PC-3 (cell line): ENCODE data around the gene AADACL4. TPM values are rescaled to one million over a fixed set of nuclear protein-coding genes. Genes with fewer than 3 reads are reported as not detected.
A peak's percentile ranks its signal among the peaks of the same experiment; 100 is the strongest.

Source experiments
- ATAC-seq: fragments of 200-7000 bp; cut with Tn5 transposase; 2 replicates; pipeline ENCODE4 v1.9.1; 2020; ENCODE audit warnings: mild to moderate bottlenecking, moderate library complexity
- Bru-seq: library from RNA; stranded (reverse); fragments of 400-500 nt; gene quantifications from one replicate; lab custom pipeline; 2021; lab: Mats Ljungman, UMichigan
- BruChase-seq, 2 experiments: library from RNA; stranded (reverse); fragments of 400-500 nt; gene quantifications; one replicate each; lab custom pipeline; 2021; lab: Mats Ljungman, UMichigan
- BruUV-seq: library from RNA; stranded (reverse); fragments of 400-500 nt; replicated peaks from 2 replicates; lab custom pipeline; 2021; lab: Mats Ljungman, UMichigan
- CTCF ChIA-PET: fragments of 300-600 bp; sonication (Branson Sonifier 250); formaldehyde crosslinking; loops from one replicate; lab custom pipeline; 2022; ENCODE audit warnings: antibody characterized with exemption; lab: Charles Lee
- POLR2A ChIA-PET: fragments of 300-600 bp; sonication (Branson Sonifier 250); formaldehyde crosslinking; loops from one replicate; lab custom pipeline; 2022; ENCODE audit warnings: antibody characterized with exemption; ENCODE audit not compliant: unreplicated experiment; lab: Charles Lee
- DNase-seq: peaks from one replicate; pipeline ENCODE4 v3.0.0-alpha.2; 2015
- H2AFZ ChIP-seq: fragments of 300-600 bp; sonication (generic); 2 replicates; pipeline ENCODE4 v1.6.0; 2016; ENCODE audit warnings: antibody characterized with exemption, low read length
- H3F3A ChIP-seq: fragments of 300-600 bp; sonication (generic); one replicate; pipeline ENCODE4 v1.6.0; 2017; ENCODE audit warnings: antibody characterized with exemption, low read length, control low read depth, mild to moderate bottlenecking; ENCODE audit not compliant: unreplicated experiment
- H3K27ac ChIP-seq: fragments of 300-600 bp; sonication (generic); 2 replicates; pipeline ENCODE4 v1.5.1; 2016; ENCODE audit warnings: mild to moderate bottlenecking, low read length
- H3K27me3 ChIP-seq: fragments of 300-600 bp; sonication (generic); 2 replicates; pipeline ENCODE4 v1.6.1; 2016; ENCODE audit warnings: low read length, mixed read lengths
- H3K36me3 ChIP-seq: fragments of 300-600 bp; sonication (generic); 2 replicates; pipeline ENCODE4 v1.6.1; 2016; ENCODE audit warnings: low read depth, mixed run types, low read length, mixed read lengths
- H3K4me1 ChIP-seq: fragments of 300-600 bp; sonication (generic); 2 replicates; pipeline ENCODE4 v1.5.1; 2016; ENCODE audit warnings: low read length; ENCODE audit not compliant: insufficient read depth
- H3K4me2 ChIP-seq: fragments of 300-600 bp; sonication (generic); 2 replicates; pipeline ENCODE4 v1.6.0; 2016; ENCODE audit warnings: low read length
- H3K4me3 ChIP-seq: fragments of 300-600 bp; sonication (generic); 2 replicates; pipeline ENCODE4 v1.5.1; 2016; ENCODE audit warnings: mild to moderate bottlenecking, low read length, mixed read lengths
- H3K79me2 ChIP-seq: fragments of 300-600 bp; sonication (generic); 2 replicates; pipeline ENCODE4 v1.6.1; 2017; ENCODE audit warnings: low read length, mixed read lengths
- H3K9ac ChIP-seq: fragments of 300-600 bp; sonication (generic); 2 replicates; pipeline ENCODE4 v1.6.0; 2016; ENCODE audit warnings: mild to moderate bottlenecking, low read length
- H3K9me2 ChIP-seq: fragments of 300-600 bp; sonication (generic); replicated peaks from 2 replicates; pipeline ENCODE4 v1.6.1; 2016; ENCODE audit warnings: mixed run types, low read length, mixed read lengths
- H3K9me3 ChIP-seq: fragments of 300-600 bp; sonication (generic); 2 replicates; pipeline ENCODE4 v1.6.1; 2016; ENCODE audit warnings: low read length, mixed read lengths
- H4K20me1 ChIP-seq: fragments of 300-600 bp; sonication (generic); 2 replicates; pipeline ENCODE4 v1.6.1; 2016; ENCODE audit warnings: low read length, mixed read lengths
- CTCF ChIP-seq: fragments of 300-600 bp; sonication (generic); conservative IDR thresholded peaks from 2 replicates; pipeline ENCODE4 v1.5.1; 2017; ENCODE audit warnings: antibody characterized with exemption, low read depth, mild to moderate bottlenecking, low read length
- EZH2 ChIP-seq: fragments of 300-600 bp; sonication (generic); IDR thresholded peaks from one replicate; pipeline ENCODE4 v1.6.1; 2017; ENCODE audit warnings: antibody characterized with exemption, mild to moderate bottlenecking, low read length; ENCODE audit not compliant: unreplicated experiment
- EZH2phosphoT487 ChIP-seq: fragments of 300-600 bp; sonication (generic); IDR thresholded peaks from 2 replicates; pipeline ENCODE4 v1.6.1; 2018; ENCODE audit warnings: mild to moderate bottlenecking, antibody characterized with exemption, low read length, borderline replicate concordance
- intact Hi-C: fragments of 100-400 bp; cut with micrococcal nuclease; formaldehyde crosslinking; loops from 2 replicates; pipeline ENCODE4 v1.9.0; 2023
- long read RNA-seq: library from polyadenylated mRNA; unstranded; transcript quantifications from one replicate; pipeline ENCODE4 v2.0.0, GENCODE V29; 2021; ENCODE audit not compliant: unreplicated experiment
- total RNA-seq: library from RNA; depleted of rRNA; stranded (reverse); fragments of >200 nt; gene quantifications from 2 replicates; pipeline ENCODE4 v1.2.3, GENCODE V29; 2014; rRNA removed

The AADACL4 gene
- total RNA-seq (not detected in 2 replicates), Bru-seq, nascent RNA (not detected), BruChase-seq, experiment 1, labeled RNA remaining after a 6-hour chase (percentile 7 among the genes with signal in this experiment), BruChase-seq, experiment 2, labeled RNA remaining after a 2-hour chase (percentile 6 among the genes with signal in this experiment)
- long read RNA-seq, result 0 reads

GRCh38 chr1:12643785-12644184 is at the start of gene AADACL4:
Gene AADACL4, plus strand, starts transcription at chr1:12644085. Its CDS starts 462 bp downstream, at chr1:12644547.
- H3K36me3 ChIP-seq, result no peaks in the 10 kb centered on the region
- ChIA-PET CTCF (no interaction called here), POLR2A (no interaction called here)
- no peaks in the 10 kb centered on the region for H3K9me2 ChIP-seq
- no peak for ATAC-seq
- no peak within 1 kb of the TSS for H3K4me3 ChIP-seq
- intact Hi-C loops, result no loop called here
- BruUV-seq, result no TSS peak
- DNase-seq, result no peak
- no peaks in the 10 kb centered on the region for H3F3A ChIP-seq
- H3K9ac ChIP-seq, result no peak within 1 kb of the TSS
- no peak for TF ChIP-seq EZH2
- no peak for TF ChIP-seq CTCF
- no peak for TF ChIP-seq EZH2phosphoT487
- H3K27me3 ChIP-seq, result 0 out of 2 replicates have a peak, but pooled peaks cover 3% of the 10 kb centered on the region
- no peak within 1 kb of the TSS for H2AFZ ChIP-seq
- H3K4me2 ChIP-seq, result no peak within 1 kb of the TSS
- no peak within 1 kb of the TSS for H3K27ac ChIP-seq
- no peaks in the 10 kb centered on the region for H3K4me1 ChIP-seq
- no peaks in the 10 kb centered on the region for H4K20me1 ChIP-seq
- peaks cover 22% of the 10 kb centered on the region for H3K9me3 ChIP-seq
- no peaks in the 10 kb centered on the region for H3K79me2 ChIP-seq

- intact Hi-C loops, result no loop called here
- no peaks in the 10 kb centered on the region for H3F3A ChIP-seq
- peak overlapping the region; percentile 98 for H3K27ac ChIP-seq
- 0 out of 2 replicates have a peak, but pooled peaks have one; percentile 18 for TF ChIP-seq CTCF
- no peak for TF ChIP-seq EZH2
- no peak for TF ChIP-seq EZH2phosphoT487
- peaks cover 53% of the 10 kb centered on the region for H3K4me1 ChIP-seq
- H3K79me2 ChIP-seq, result peaks cover 85% of the 10 kb centered on the region
- DNase-seq, result no peak
- peaks cover 15% of the 10 kb centered on the region; the same call in 1 of the 2 replicates for H3K36me3 ChIP-seq
- H3K9me2 ChIP-seq, result no peaks in the 10 kb centered on the region
- H3K9ac ChIP-seq, result peak overlapping the region; percentile 63
- peak overlapping the region; percentile 85 for H3K4me2 ChIP-seq
- BruUV-seq, result no TSS peak
- peak overlapping the region; percentile 59; the same call in 1 of the 2 replicates for H3K4me3 ChIP-seq
- no peaks in the 10 kb centered on the region for H4K20me1 ChIP-seq
- no peak for ATAC-seq
- ChIA-PET CTCF (interaction anchor here (0.6 to 2.2 kb wide), 2 partner anchors 23 to 24 kb away, joined by 5 read pairs; partner anchors contain the start of gene DHRS3), POLR2A (interaction anchor here (1.0 kb wide), 1 partner anchor 24 kb away, joined by 8 read pairs; no protein-coding TSS in a partner anchor)
- H2AFZ ChIP-seq, result no peak overlapping the region
- no peaks in the 10 kb centered on the region for H3K9me3 ChIP-seq
- no peaks in the 10 kb centered on the region for H3K27me3 ChIP-seq
Observed at GRCh38 chr1:12594490-12594889, 49.4 kb upstream of the AADACL4 start.
